ENCODE data around the gene ZNF862.

Gene ZNF862

GRCh38 chr7:149838224-149838991 lies at the start of gene ZNF862:
Gene ZNF862 (plus strand): TSS chr7:149838375. CDS start chr7:149838612, 237 bp downstream.
- DNase-seq (ENCODE audit: low read depth in 3 of 3, low spot score in 1 of 3) = peak; percentile 89 to 90 (median 90)

- no peak for DNase-seq (ENCODE audit: low read depth in 3 of 3, low spot score in 1 of 3)
Observed at GRCh38 chr7:149789101-149789500, 49.1 kb upstream of the ZNF862 start.

- peak in 1 of 3 donors; percentile 19 for DNase-seq (ENCODE audit: low read depth in 3 of 3, low spot score in 1 of 3)
Observed at GRCh38 chr7:149790146-149790548, 48.0 kb upstream of the ZNF862 start.

- no peak for DNase-seq (ENCODE audit: low read depth in 3 of 3, low spot score in 1 of 3)
Observed at GRCh38 chr7:149790754-149791360, 47.3 kb upstream of the ZNF862 start.

GRCh38 chr7:149791411-149792219 lies 46.6 kb upstream of the ZNF862 start:
- no peak for DNase-seq (ENCODE audit: low read depth in 3 of 3, low spot score in 1 of 3)

- DNase-seq (ENCODE audit: low read depth in 3 of 3, low spot score in 1 of 3) = no peak
Observed at GRCh38 chr7:149792220-149792595, 46.0 kb upstream of the ZNF862 start.

GRCh38 chr7:149793261-149793660 lies 44.9 kb upstream of the ZNF862 start:
- no peak for DNase-seq (ENCODE audit: low read depth in 3 of 3, low spot score in 1 of 3)

- no peak for DNase-seq (ENCODE audit: low read depth in 3 of 3, low spot score in 1 of 3)
Observed at GRCh38 chr7:149794661-149795060, 43.5 kb upstream of the ZNF862 start.

GRCh38 chr7:149795126-149795525 lies 43.0 kb upstream of the ZNF862 start:
- DNase-seq (ENCODE audit: low read depth in 3 of 3, low spot score in 1 of 3) = no peak

GRCh38 chr7:149796287-149796860 lies 41.8 kb upstream of the ZNF862 start:
- DNase-seq (ENCODE audit: low read depth in 3 of 3, low spot score in 1 of 3) = no peak

GRCh38 chr7:149797771-149798170 lies 40.4 kb upstream of the ZNF862 start:
- DNase-seq (ENCODE audit: low read depth in 3 of 3, low spot score in 1 of 3) = no peak

GRCh38 chr7:149799397-149800168 lies 38.6 kb upstream of the ZNF862 start:
- peak; percentile 19 to 37 (median 27) for DNase-seq (ENCODE audit: low read depth in 3 of 3, low spot score in 1 of 3)

GRCh38 chr7:149800169-149800555 lies 38.0 kb upstream of the ZNF862 start:
- no peak for DNase-seq (ENCODE audit: low read depth in 3 of 3, low spot score in 1 of 3)

GRCh38 chr7:149801002-149801566 lies 37.1 kb upstream of the ZNF862 start:
- DNase-seq (ENCODE audit: low read depth in 3 of 3, low spot score in 1 of 3) = no peak

GRCh38 chr7:149801816-149802215 lies 36.4 kb upstream of the ZNF862 start:
- DNase-seq (ENCODE audit: low read depth in 3 of 3, low spot score in 1 of 3) = no peak

GRCh38 chr7:149802966-149803365 lies 35.2 kb upstream of the ZNF862 start:
- no peak for DNase-seq (ENCODE audit: low read depth in 3 of 3, low spot score in 1 of 3)

GRCh38 chr7:149803551-149804074 lies 34.6 kb upstream of the ZNF862 start:
- DNase-seq (ENCODE audit: low read depth in 3 of 3, low spot score in 1 of 3) = no peak

GRCh38 chr7:149804106-149804505 lies 34.1 kb upstream of the ZNF862 start:
- DNase-seq (ENCODE audit: low read depth in 3 of 3, low spot score in 1 of 3) = no peak

GRCh38 chr7:149806726-149807125 lies 31.4 kb upstream of the ZNF862 start:
- DNase-seq (ENCODE audit: low read depth in 3 of 3, low spot score in 1 of 3) = no peak

- DNase-seq (ENCODE audit: low read depth in 3 of 3, low spot score in 1 of 3) = no peak
Observed at GRCh38 chr7:149808311-149808710, 29.9 kb upstream of the ZNF862 start.

Data from stimulated activated CD4-positive, alpha-beta T cell treated with anti-CD3 and anti-CD28 coated beads, TNF-alpha, amount 100 ng/mL, for 1 hour (primary cell).